ENCODE results near the gene NOP9.

DNA sequence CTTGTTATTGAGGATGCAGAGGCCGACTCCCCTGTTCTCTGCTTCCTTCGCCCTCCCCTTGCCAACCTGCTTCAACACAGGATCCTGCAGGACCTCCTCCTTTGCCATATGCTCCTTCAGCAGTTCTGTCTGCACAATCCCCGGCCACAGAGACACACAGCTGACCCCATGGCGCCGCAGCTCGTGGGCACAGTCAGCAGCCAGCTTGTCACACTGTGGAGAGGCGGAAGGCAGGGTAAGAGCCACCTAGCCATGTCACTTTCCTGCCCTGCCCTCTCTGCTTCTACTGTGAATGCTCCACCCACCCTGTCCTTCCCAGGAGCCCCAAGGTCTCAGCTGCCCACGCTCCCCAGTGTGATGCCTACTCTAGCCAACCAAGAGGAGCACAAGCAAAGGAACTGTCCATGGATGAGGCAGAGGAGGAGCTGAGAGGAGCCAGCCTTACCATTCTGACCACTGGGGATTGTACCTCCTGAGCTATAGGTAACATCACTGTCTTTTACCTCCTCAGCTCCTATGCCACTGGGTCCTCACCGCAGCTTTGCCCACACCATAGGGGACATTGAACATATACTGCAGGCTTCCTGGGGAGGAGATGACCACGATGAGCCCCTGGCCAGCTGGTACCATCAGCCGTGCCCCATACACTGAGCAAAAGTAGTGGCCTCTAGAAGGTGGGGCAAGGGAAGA lies 7.4 kb upstream of the NOP9 start:
- TF ChIP-seq CTCF (conservative IDR thresholded peaks at IDR 0.05; ENCODE audit: low read length) (no peak), EZH2phosphoT487 (IDR thresholded peaks at IDR 0.05; ENCODE audit: borderline replicate concordance) (no peak)
